22Rv1 (cell line): ENCODE results near the gene LOC128125822.

ENCODE experiments used
- ZFX ChIP-seq: fragments of 450-650 bp; IDR thresholded peaks from 2 replicates; pipeline ENCODE4 v1.6.1; 2017; ENCODE audit warnings: antibody characterized with exemption, borderline replicate concordance
- TF ChIP-seq, protein P1 (sequence below): fragments of 450-650 bp; IDR thresholded peaks from 2 replicates; pipeline ENCODE4 v1.5.1; 2017; ENCODE audit warnings: mild to moderate bottlenecking

DNA sequence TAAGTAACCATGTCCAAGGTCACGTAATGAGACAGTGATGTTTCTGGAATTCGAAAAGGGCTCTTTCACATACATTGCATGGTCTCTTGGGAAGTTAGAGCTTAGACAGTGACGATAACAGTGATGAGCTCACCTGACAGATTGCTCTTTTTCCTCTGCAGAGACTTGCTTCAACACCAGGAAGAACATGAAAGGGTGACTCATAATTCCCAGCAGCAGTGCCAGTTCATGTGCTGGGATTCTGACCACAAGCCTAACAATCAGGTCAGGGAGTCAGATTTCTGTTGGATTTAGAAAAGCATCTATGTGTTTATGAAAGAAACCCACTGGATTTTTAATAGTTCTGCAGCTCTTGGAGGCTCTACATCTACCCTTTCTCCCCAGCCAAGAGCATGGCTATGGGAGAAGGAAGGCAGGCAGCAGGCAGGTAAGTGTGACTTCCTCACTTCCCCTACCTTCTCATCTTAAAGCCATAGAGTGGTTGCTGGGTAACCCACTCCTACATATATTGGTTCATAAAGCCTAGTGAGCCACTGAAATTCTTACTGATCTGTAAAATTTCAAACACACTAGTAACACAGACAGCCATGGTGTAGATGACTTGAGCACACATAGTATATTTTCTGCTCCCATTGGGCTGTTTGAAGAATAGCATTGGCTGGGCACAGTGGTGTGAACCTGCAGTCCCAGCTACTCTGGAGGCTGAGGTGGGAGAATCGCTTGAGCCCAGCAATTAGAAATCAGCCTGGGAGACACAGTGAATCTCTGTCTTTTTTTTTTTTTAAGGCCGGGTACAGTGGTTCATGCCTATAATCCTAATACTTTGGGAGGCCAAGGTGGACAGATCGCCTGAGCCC is 44.4 kb upstream of the LOC128125822 start:
- TF ChIP-seq, protein P1, sequence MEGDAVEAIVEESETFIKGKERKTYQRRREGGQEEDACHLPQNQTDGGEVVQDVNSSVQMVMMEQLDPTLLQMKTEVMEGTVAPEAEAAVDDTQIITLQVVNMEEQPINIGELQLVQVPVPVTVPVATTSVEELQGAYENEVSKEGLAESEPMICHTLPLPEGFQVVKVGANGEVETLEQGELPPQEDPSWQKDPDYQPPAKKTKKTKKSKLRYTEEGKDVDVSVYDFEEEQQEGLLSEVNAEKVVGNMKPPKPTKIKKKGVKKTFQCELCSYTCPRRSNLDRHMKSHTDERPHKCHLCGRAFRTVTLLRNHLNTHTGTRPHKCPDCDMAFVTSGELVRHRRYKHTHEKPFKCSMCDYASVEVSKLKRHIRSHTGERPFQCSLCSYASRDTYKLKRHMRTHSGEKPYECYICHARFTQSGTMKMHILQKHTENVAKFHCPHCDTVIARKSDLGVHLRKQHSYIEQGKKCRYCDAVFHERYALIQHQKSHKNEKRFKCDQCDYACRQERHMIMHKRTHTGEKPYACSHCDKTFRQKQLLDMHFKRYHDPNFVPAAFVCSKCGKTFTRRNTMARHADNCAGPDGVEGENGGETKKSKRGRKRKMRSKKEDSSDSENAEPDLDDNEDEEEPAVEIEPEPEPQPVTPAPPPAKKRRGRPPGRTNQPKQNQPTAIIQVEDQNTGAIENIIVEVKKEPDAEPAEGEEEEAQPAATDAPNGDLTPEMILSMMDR = no peak
- TF ChIP-seq ZFX = no peak
